ENCODE results near the gene IGLL5. TPM values are rescaled to one million over a fixed set of nuclear protein-coding genes. Genes with fewer than 3 reads are reported as not detected.

IGLL5 gene
- polyA plus RNA-seq, 1 of the 3 experiments (the other 2 are of a cell fraction): not detected

GRCh38 chr22:22839570-22840314 lies 47.9 kb upstream of the IGLL5 start:
- H3F3A ChIP-seq (replicated peaks; ENCODE audit: insufficient read depth): no peaks in the 10 kb centered on the region
- DNase-seq: no peak
- no peaks in the 10 kb centered on the region; the same call in 1 of the 2 replicates for H3K27me3 ChIP-seq (ENCODE audit: insufficient read depth)
- no peaks in the 10 kb centered on the region for H3K9me2 ChIP-seq
- no peaks in the 10 kb centered on the region for H3K9me3 ChIP-seq
- CTCF ChIA-PET: interaction anchor here (0.9 to 4.5 kb wide), 7 partner anchors 9 to 417 kb away, joined by 3 to 43 read pairs (median 4); no protein-coding TSS in a partner anchor
- H3K79me2 ChIP-seq (ENCODE audit: insufficient read depth): no peaks in the 10 kb centered on the region
- POLR2A ChIA-PET: no interaction called here
- no peaks in the 10 kb centered on the region for H4K20me1 ChIP-seq (ENCODE audit: insufficient read depth)
- no peak overlapping the region for H2AFZ ChIP-seq (ENCODE audit: low read depth)
- H3K36me3 ChIP-seq (replicated peaks in 1 of 2; ENCODE audit: control insufficient read depth in 1 of 2, insufficient read depth in 2 of 2, low read length in 1 of 2): no peaks in the 10 kb centered on the region
- WGBS (ENCODE audit: low lambda C conversion rate): 13% methylated on average over 6 of the region's 6 CpGs
- no peak overlapping the region for H3K4me3 ChIP-seq (ENCODE audit: low read depth in 2 of 2, low read length in 1 of 2)
- peaks cover 0 to 3% of the 10 kb centered on the region in 2 experiments; a peak in 1 of 4 replicates for H3K4me1 ChIP-seq (ENCODE audit: control insufficient read depth in 1 of 2, insufficient read depth in 2 of 2, low read depth in 1 of 2, low read length in 1 of 2)
- no peak overlapping the region for H3K4me2 ChIP-seq
- TF ChIP-seq USF1 (IDR thresholded peaks at IDR 0.05; ENCODE audit: borderline replicate concordance, low read depth): no peak
- no peak for TF ChIP-seq MAX (IDR thresholded peaks at IDR 0.05; ENCODE audit: low read depth)
- no peak for TF ChIP-seq NRF1 (IDR thresholded peaks at IDR 0.05; ENCODE audit: low read depth, low read length)
- TF ChIP-seq RAD21 (IDR thresholded peaks at IDR 0.05; ENCODE audit: low read length): no peak
- TF ChIP-seq SIN3A (IDR thresholded peaks at IDR 0.05; ENCODE audit: borderline replicate concordance, low read depth, low read length): no peak
- no peak for TF ChIP-seq POLR2AphosphoS5 (IDR thresholded peaks at IDR 0.05; ENCODE audit: low read depth, low read length)
- TF ChIP-seq NFIC (IDR thresholded peaks at IDR 0.05; ENCODE audit: borderline replicate concordance): no peak
- TF ChIP-seq RFX5 (IDR thresholded peaks at IDR 0.05; ENCODE audit: low read length): no peak
- TF ChIP-seq YY1 (IDR thresholded peaks at IDR 0.05; ENCODE audit: low read depth): no peak
- no peak for TF ChIP-seq ZBTB33 (IDR thresholded peaks at IDR 0.05; ENCODE audit: borderline replicate concordance, low read depth)
- TF ChIP-seq PBX3 (IDR thresholded peaks at IDR 0.05): no peak
- no peak for TF ChIP-seq JUND (IDR thresholded peaks at IDR 0.05)
- TF ChIP-seq ELF1 (IDR thresholded peaks at IDR 0.05): no peak
- no peak for TF ChIP-seq CTCF (IDR thresholded peaks at IDR 0.05)
- TF ChIP-seq SMC3 (IDR thresholded peaks at IDR 0.05; ENCODE audit: low read depth, low read length): no peak
- no peak for TF ChIP-seq FOXM1 (IDR thresholded peaks at IDR 0.05; ENCODE audit: low read depth)
- no peak for TF ChIP-seq RXRA (IDR thresholded peaks at IDR 0.05; ENCODE audit: borderline replicate concordance, low read depth)
- no peak overlapping the region for H3K27ac ChIP-seq (ENCODE audit: low read depth in 2 of 2, low read length in 1 of 2)
- no peak overlapping the region for H3K9ac ChIP-seq

All from SK-N-SH (cell line).